Suprapubic skin (tissue), 4 donors: ENCODE results near the gene TANK. TPM values are rescaled to one million over a fixed set of nuclear protein-coding genes. Genes with fewer than 3 reads are reported as not detected.

Experiments
- DNase-seq, 2 donors: peaks; one replicate each; pipeline ENCODE4 v3.0.0-alpha.2; 2019; ENCODE audit warnings: low spot score in 2 of 2
- H3K27ac ChIP-seq: fragments of 200-600 bp; sonication (generic); one replicate; pipeline ENCODE4 v1.5.1; 2019
- H3K27me3 ChIP-seq: fragments of 200-600 bp; sonication (generic); one replicate; pipeline ENCODE4 v1.5.1; 2019
- H3K36me3 ChIP-seq: fragments of 200-600 bp; sonication (generic); one replicate; pipeline ENCODE4 v1.5.1; 2019
- H3K4me1 ChIP-seq: fragments of 200-600 bp; sonication (generic); one replicate; pipeline ENCODE4 v1.5.1; 2019
- H3K4me3 ChIP-seq: fragments of 200-600 bp; sonication (generic); one replicate; pipeline ENCODE4 v1.5.1; 2019; ENCODE audit warnings: mild to moderate bottlenecking
- H3K9me3 ChIP-seq: fragments of 200-600 bp; sonication (generic); one replicate; pipeline ENCODE4 v1.5.1; 2019
- CTCF ChIP-seq, 2 donors: fragments of 200-600 bp in 1 of 2; fragments of 450-650 bp in 1 of 2; sonication (generic) in 1 of 2; IDR thresholded peaks; one replicate each; pipeline ENCODE4 v1.5.1; 2016 to 2019; ENCODE audit warnings: antibody characterized with exemption in 2 of 2, mild to moderate bottlenecking in 1 of 2, moderate library complexity in 1 of 2
- EP300 ChIP-seq: sonication (generic); formaldehyde crosslinking; IDR thresholded peaks from one replicate; pipeline ENCODE4 v1.6.1; 2017; ENCODE audit warnings: antibody characterized with exemption
- POLR2A ChIP-seq, 2 donors: fragments of 450-650 bp; IDR thresholded peaks; one replicate each; pipeline ENCODE4 v1.6.1; 2017; ENCODE audit warnings: antibody characterized with exemption in 2 of 2, mild to moderate bottlenecking in 2 of 2, moderate library complexity in 2 of 2
- POLR2AphosphoS5 ChIP-seq, 3 donors: sonication (generic); formaldehyde crosslinking; IDR thresholded peaks; one replicate each; pipeline ENCODE4 v1.6.1; 2017; ENCODE audit warnings: antibody characterized with exemption in 3 of 3
- WGBS: methylation state at CpG from one replicate; pipeline ENCODE4 v1.1.5; 2018; 5-methylcytosine and 5-hydroxymethylcytosine counted together
- total RNA-seq, 4 donors: library from RNA; depleted of rRNA; stranded (reverse); fragments of >200 nt; gene quantifications; one replicate each; pipeline ENCODE4 v1.1.0, GENCODE V29; 2016

The TANK gene
- total RNA-seq, 4 donors from 2014 or later = 68.5 to 116 (median 81.7) TPM

GRCh38 chr2:161163440-161163839, 3.2 kb downstream of the TANK start:
- Histone ChIP-seq H3K9me3 (no peaks in the 10 kb centered on the region), H3K4me3 (no peak overlapping the region), H3K36me3 (peaks cover 4% of the 10 kb centered on the region), H3K27ac (no peak overlapping the region), H3K4me1 (peaks cover 53% of the 10 kb centered on the region), H3K27me3 (no peaks in the 10 kb centered on the region)
- 89% methylated on average over 2 of the region's 2 CpGs for WGBS
- TF ChIP-seq POLR2AphosphoS5 (IDR thresholded peaks at IDR 0.05) (no peak), EP300 (no peak), POLR2A (IDR thresholded peaks at IDR 0.05) (no peak), CTCF (IDR thresholded peaks at IDR 0.05) (no peak)
- no peak for DNase-seq

- no peak overlapping the region for H3K27ac ChIP-seq
- peaks cover 52% of the 10 kb centered on the region for H3K4me1 ChIP-seq
- WGBS = 87% methylated on average over 6 of the region's 6 CpGs
Observed at GRCh38 chr2:161164161-161164560, 3.9 kb downstream of the TANK start.

GRCh38 chr2:161165266-161165665, 5.0 kb downstream of the TANK start:
- Histone ChIP-seq H3K27me3 (no peaks in the 10 kb centered on the region), H3K4me3 (no peak overlapping the region), H3K4me1 (peaks cover 49% of the 10 kb centered on the region), H3K27ac (no peak overlapping the region), H3K36me3 (peaks cover 4% of the 10 kb centered on the region), H3K9me3 (no peaks in the 10 kb centered on the region)
- TF ChIP-seq CTCF (IDR thresholded peaks at IDR 0.05) = no peak
- TF ChIP-seq POLR2A (IDR thresholded peaks at IDR 0.05) = no peak
- TF ChIP-seq POLR2AphosphoS5 (IDR thresholded peaks at IDR 0.05) = no peak
- TF ChIP-seq EP300 = no peak
- no peak for DNase-seq

More at GRCh38 chr2:161164161-161164560, 3.9 kb downstream of the TANK start:
- TF ChIP-seq CTCF (IDR thresholded peaks at IDR 0.05) = no peak
- no peak for TF ChIP-seq POLR2A (IDR thresholded peaks at IDR 0.05)
- no peak for TF ChIP-seq POLR2AphosphoS5 (IDR thresholded peaks at IDR 0.05)
- no peak for TF ChIP-seq EP300
- Histone ChIP-seq H3K9me3 (no peaks in the 10 kb centered on the region), H3K4me3 (no peak overlapping the region), H3K27me3 (no peaks in the 10 kb centered on the region), H3K36me3 (peaks cover 4% of the 10 kb centered on the region)
- no peak for DNase-seq

DNA sequence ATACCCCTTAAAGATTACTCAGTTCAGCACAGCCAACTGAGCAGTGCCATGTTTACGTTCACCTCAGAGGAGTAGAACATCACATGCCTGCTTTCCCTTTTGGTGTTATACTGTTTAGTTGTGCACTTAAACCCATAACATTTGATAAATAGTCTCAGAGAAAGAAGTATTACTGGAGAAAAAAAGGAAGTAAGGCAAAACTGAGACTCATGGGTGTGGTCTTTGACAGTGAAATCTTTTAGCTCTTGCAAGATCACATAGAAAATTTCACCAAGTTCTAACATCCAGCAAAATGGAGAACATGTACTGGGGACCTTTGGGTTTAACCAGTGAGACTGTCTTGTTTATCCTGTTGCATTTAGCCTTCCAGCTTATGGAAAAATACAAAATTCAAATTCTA, 5.6 kb downstream of the TANK start:
- Histone ChIP-seq H3K27ac (no peak overlapping the region), H3K36me3 (peaks cover 4% of the 10 kb centered on the region), H3K27me3 (no peaks in the 10 kb centered on the region), H3K4me1 (peaks cover 55% of the 10 kb centered on the region), H3K9me3 (no peaks in the 10 kb centered on the region), H3K4me3 (no peak overlapping the region)
- 89% methylated on average over 1 of the region's 1 CpG for WGBS
- TF ChIP-seq POLR2A (IDR thresholded peaks at IDR 0.05) (no peak), POLR2AphosphoS5 (IDR thresholded peaks at IDR 0.05) (no peak), EP300 (no peak), CTCF (IDR thresholded peaks at IDR 0.05) (no peak)
- no peak for DNase-seq

- H3K36me3 ChIP-seq = peaks cover 4% of the 10 kb centered on the region
- H3K4me1 ChIP-seq = peaks cover 59% of the 10 kb centered on the region
- no peaks in the 10 kb centered on the region for H3K9me3 ChIP-seq
- DNase-seq = no peak
- TF ChIP-seq EP300 = no peak
- no peak for TF ChIP-seq POLR2AphosphoS5 (IDR thresholded peaks at IDR 0.05)
- TF ChIP-seq POLR2A (IDR thresholded peaks at IDR 0.05) = no peak
- no peak for TF ChIP-seq CTCF (IDR thresholded peaks at IDR 0.05)
- 94% methylated on average over 6 of the region's 6 CpGs for WGBS
- no peak overlapping the region for H3K27ac ChIP-seq
- H3K4me3 ChIP-seq = no peak overlapping the region
- H3K27me3 ChIP-seq = no peaks in the 10 kb centered on the region
Observed at GRCh38 chr2:161166538-161167409, 6.5 kb downstream of the TANK start.
